ENCODE measurements around the gene MCU. TPM values are rescaled to one million over a fixed set of nuclear protein-coding genes. Genes with fewer than 3 reads are reported as not detected.
"Not testable (repeated sequence)": the region's sequence is repeated elsewhere in the genome, so short reads cannot be mapped to it uniquely, and the experiment has no call there.

Gene MCU
- total and polyA plus RNA-seq, 5 donors: 14.2 to 22.1 (median 18.1) TPM

DNA sequence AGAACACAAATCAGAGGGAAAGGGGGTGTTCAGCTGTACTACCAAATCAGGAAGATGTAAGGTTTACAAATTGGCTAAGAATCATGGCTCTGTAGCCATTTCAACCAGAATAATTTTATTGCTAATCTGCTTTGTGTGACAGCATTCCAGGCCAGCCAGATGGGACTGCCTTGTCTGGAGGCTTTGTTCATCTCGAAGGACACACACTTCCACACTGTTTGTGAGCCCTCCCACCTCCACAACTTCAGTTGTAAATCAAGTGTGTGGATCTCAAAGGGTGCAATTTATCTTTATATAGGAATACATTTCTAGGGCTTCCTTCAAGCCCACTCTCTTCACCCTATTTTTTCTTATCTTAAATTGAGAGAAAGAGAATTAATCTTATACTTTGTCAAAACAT, 194.7 kb downstream of the MCU start:
- intact Hi-C loops (cut with DNase I): no loop called here
- no peak overlapping the region for H3K27ac ChIP-seq (ENCODE audit: low read length)
- H3K4me3 ChIP-seq (ENCODE audit: low read length): no peak overlapping the region
- WGBS: 39% methylated on average over 1 of the region's 1 CpG
- ATAC-seq (peak; percentile 22 to 38), DNase-seq (no peak)
- H3K9me3 ChIP-seq (ENCODE audit: control insufficient read depth, low read length): no peaks in the 10 kb centered on the region
- no peaks in the 10 kb centered on the region for H3K27me3 ChIP-seq (ENCODE audit: control insufficient read depth, insufficient read depth)
- H3K4me1 ChIP-seq (ENCODE audit: control insufficient read depth, insufficient read depth, low read length): peaks cover 7% of the 10 kb centered on the region

DNA sequence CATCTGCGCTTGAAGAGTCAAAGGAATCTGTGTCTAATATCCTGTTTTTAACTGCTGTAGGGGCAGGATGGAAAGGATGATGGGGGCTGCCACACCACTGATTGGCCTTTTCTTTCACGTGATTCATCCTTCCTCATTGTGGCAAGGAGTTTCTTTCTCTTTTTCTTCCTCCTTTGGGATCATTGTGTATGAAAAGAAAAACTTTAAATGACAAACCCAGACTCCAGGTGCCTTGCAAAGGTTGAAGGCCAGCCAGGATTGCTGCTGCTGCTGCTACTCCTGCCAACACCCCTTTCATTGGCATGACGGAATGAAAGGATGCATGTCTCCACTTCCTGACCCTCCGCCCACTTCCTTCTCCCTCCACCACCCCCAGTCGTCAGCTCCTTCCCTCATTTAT, 195.1 kb downstream of the MCU start:
- no peak overlapping the region for H3K27ac ChIP-seq (ENCODE audit: low read length)
- DNase-seq (no peak), ATAC-seq (peak in 1 of 2 donors; percentile 75)
- H3K27me3 ChIP-seq (ENCODE audit: control insufficient read depth, insufficient read depth): no peaks in the 10 kb centered on the region
- H3K4me3 ChIP-seq (ENCODE audit: low read length): no peak overlapping the region
- peaks cover 7% of the 10 kb centered on the region for H3K4me1 ChIP-seq (ENCODE audit: control insufficient read depth, insufficient read depth, low read length)
- no peaks in the 10 kb centered on the region for H3K9me3 ChIP-seq (ENCODE audit: control insufficient read depth, low read length)
- intact Hi-C loops (cut with DNase I): no loop called here
- WGBS: 34% methylated on average over 5 of the region's 5 CpGs

DNA sequence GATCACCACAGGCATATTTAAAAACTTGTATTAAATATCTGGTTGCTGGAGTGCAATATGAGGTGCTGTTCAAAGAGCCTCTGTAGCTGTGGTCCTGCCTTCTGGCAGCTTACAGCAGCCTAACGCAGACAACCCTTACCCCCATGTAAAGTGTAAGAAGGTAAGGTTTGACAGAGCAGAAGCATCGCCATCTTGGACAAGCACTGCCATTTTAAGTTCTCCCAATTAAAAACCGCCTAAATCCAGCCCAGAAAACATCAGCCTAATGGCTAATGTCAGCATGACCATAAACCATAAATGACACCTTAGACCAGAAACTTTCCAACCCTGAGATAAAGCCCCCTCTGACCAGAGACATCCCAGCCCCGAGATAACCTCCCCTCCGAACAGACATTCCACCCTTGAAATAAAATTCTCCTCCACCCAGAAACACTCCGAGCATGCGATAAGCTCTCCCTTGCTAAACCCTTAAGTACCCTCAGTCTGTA, 196.3 kb downstream of the MCU start:
- ATAC-seq: no peak
- no peak overlapping the region for H3K4me3 ChIP-seq (ENCODE audit: low read length)
- 67% methylated on average over 7 of the region's 7 CpGs for WGBS
- H3K4me1 ChIP-seq (ENCODE audit: control insufficient read depth, insufficient read depth, low read length): peaks cover 9% of the 10 kb centered on the region
- no peaks in the 10 kb centered on the region for H3K27me3 ChIP-seq (ENCODE audit: control insufficient read depth, insufficient read depth)
- intact Hi-C loops (cut with DNase I): no loop called here
- H3K9me3 ChIP-seq (ENCODE audit: control insufficient read depth, low read length): no peaks in the 10 kb centered on the region
- H3K27ac ChIP-seq (ENCODE audit: low read length): no peak overlapping the region
- no peak for DNase-seq

DNA sequence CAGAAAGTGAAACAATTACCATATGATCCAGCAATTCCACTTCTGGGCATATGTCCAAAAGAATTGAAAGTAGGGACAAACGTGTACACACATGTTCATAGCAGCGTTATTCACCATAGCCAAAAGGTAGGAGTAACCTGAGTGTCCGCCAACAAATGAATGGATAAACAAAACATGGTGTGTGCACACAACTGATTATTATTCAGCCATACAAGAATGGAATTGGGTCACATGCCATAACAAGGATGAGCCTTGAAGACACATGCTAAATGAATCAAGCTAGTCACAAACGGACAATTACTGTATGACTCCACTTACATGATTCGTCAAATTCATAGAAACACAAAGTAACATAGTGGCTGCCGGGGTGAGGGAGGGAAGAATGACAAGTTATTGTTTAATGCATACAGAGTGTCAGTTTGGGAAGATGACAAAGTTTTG, 197.5 kb downstream of the MCU start:
- intact Hi-C loops (cut with DNase I): no loop called here
- WGBS: 46% methylated on average over 6 of the region's 6 CpGs
- Histone ChIP-seq H3K4me1 (ENCODE audit: control insufficient read depth, insufficient read depth, low read length) (peaks cover 12% of the 10 kb centered on the region), H3K27me3 (ENCODE audit: control insufficient read depth, insufficient read depth) (no peaks in the 10 kb centered on the region), H3K9me3 (ENCODE audit: control insufficient read depth, low read length) (no peaks in the 10 kb centered on the region), H3K4me3 (ENCODE audit: low read length) (no peak overlapping the region), H3K27ac (ENCODE audit: low read length) (no peak overlapping the region)
- no peak for ATAC-seq
- DNase-seq: no peak

- intact Hi-C loops (cut with DNase I): no loop called here
- no peaks in the 10 kb centered on the region for H3K27me3 ChIP-seq (ENCODE audit: control insufficient read depth, insufficient read depth)
- peaks cover 12% of the 10 kb centered on the region for H3K4me1 ChIP-seq (ENCODE audit: control insufficient read depth, insufficient read depth, low read length)
- 58% methylated on average over 2 of the region's 2 CpGs for WGBS
- H3K27ac ChIP-seq (ENCODE audit: low read length): no peak overlapping the region
- H3K9me3 ChIP-seq (ENCODE audit: control insufficient read depth, low read length): no peaks in the 10 kb centered on the region
- ATAC-seq: no peak
- no peak overlapping the region for H3K4me3 ChIP-seq (ENCODE audit: low read length)
- DNase-seq: no peak
Measured at GRCh38 chr10:72890086-72890485, 198.1 kb downstream of the MCU start.

DNA sequence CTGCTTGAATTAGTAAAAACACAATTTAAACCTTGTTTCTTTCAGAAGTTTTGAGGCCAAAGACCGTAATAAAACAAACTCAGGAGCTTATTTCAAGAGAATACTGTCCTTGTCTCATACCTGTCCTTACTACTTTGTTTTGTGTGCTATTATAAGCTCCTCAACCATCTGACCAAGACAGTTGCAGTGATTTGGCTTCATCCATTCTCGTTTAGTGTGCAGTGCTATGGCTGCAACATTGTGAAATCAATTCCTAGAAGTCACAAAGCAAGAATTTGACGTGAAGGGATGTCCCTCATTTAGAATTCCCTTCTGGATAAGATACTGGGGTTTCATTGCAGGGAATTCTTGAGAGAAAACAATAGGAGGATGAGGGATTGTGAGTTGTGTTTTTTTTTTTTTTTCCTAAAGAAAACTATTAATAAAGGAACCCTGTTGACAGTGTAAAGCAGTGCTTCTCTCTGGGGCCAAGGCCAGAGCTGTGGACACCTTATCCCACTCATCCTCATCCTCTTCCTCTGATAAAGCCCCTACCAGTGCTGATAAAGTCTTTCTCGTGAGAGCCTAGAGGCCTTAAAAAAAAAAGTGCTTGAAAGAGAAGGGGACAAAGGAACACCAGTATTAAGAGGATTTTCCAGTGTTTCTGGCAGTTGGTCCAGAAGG, 201.3 kb downstream of the MCU start, which contains the start of gene OIT3:
TSS of gene OIT3 (plus strand) at position 604 of the 663 bp plus-strand sequence. CDS start 60 bp downstream, outside the sequence.
- ATAC-seq (peak; percentile 71 to 72), DNase-seq (no peak)
- WGBS: 36% methylated on average over 4 of the region's 4 CpGs
- Histone ChIP-seq H3K9me3 (ENCODE audit: control insufficient read depth, low read length) (no peaks in the 10 kb centered on the region), H3K27me3 (ENCODE audit: control insufficient read depth, insufficient read depth) (no peaks in the 10 kb centered on the region), H3K27ac (ENCODE audit: low read length) (no peak within 1 kb of the TSS), H3K4me3 (ENCODE audit: low read length) (no peak within 1 kb of the TSS), H3K4me1 (ENCODE audit: control insufficient read depth, insufficient read depth, low read length) (peaks cover 9% of the 10 kb centered on the region)
- intact Hi-C loops (cut with DNase I): no loop called here

- Histone ChIP-seq H3K27me3 (ENCODE audit: control insufficient read depth, insufficient read depth) (no peaks in the 10 kb centered on the region), H3K4me3 (ENCODE audit: low read length) (no peak overlapping the region), H3K27ac (ENCODE audit: low read length) (no peak overlapping the region), H3K9me3 (ENCODE audit: control insufficient read depth, low read length) (no peaks in the 10 kb centered on the region), H3K4me1 (ENCODE audit: control insufficient read depth, insufficient read depth, low read length) (peaks cover 5% of the 10 kb centered on the region)
- WGBS: 70% methylated on average over 11 of the region's 11 CpGs
- DNase-seq (no peak), ATAC-seq (no peak)
- intact Hi-C loops (cut with DNase I): no loop called here
Measured at GRCh38 chr10:72895236-72895850, 203.4 kb downstream of the MCU start.

- Histone ChIP-seq H3K4me1 (ENCODE audit: control insufficient read depth, insufficient read depth, low read length) (peaks cover under 1% of the 10 kb centered on the region), H3K4me3 (ENCODE audit: low read length) (no peak overlapping the region), H3K27me3 (ENCODE audit: control insufficient read depth, insufficient read depth) (no peaks in the 10 kb centered on the region), H3K9me3 (ENCODE audit: control insufficient read depth, low read length) (no peaks in the 10 kb centered on the region), H3K27ac (ENCODE audit: low read length) (no peak overlapping the region)
- DNase-seq (no peak), ATAC-seq (no peak)
- intact Hi-C loops (cut with DNase I): no loop called here
- WGBS: 95% methylated on average over 10 of the region's 10 CpGs
Measured at GRCh38 chr10:72898616-72899015, 206.7 kb downstream of the MCU start.

- ATAC-seq (no peak), DNase-seq (no peak)
- 95% methylated on average over 1 of the region's 1 CpG for WGBS
- H3K27ac ChIP-seq (ENCODE audit: low read length): no peak overlapping the region
- intact Hi-C loops (cut with DNase I): no loop called here
- no peaks in the 10 kb centered on the region for H3K4me1 ChIP-seq (ENCODE audit: control insufficient read depth, insufficient read depth, low read length)
- no peak overlapping the region for H3K4me3 ChIP-seq (ENCODE audit: low read length)
- H3K27me3 ChIP-seq (ENCODE audit: control insufficient read depth, insufficient read depth): no peaks in the 10 kb centered on the region
- H3K9me3 ChIP-seq (ENCODE audit: control insufficient read depth, low read length): no peaks in the 10 kb centered on the region
Measured at GRCh38 chr10:72899545-72899944, 207.6 kb downstream of the MCU start.

- H3K4me3 ChIP-seq (ENCODE audit: low read length); H3K9me3 ChIP-seq (ENCODE audit: control insufficient read depth, low read length); DNase-seq; ATAC-seq; H3K27ac ChIP-seq (ENCODE audit: low read length); intact Hi-C loops (cut with DNase I); H3K27me3 ChIP-seq (ENCODE audit: control insufficient read depth, insufficient read depth); H3K4me1 ChIP-seq (ENCODE audit: control insufficient read depth, insufficient read depth, low read length): not testable (repeated sequence)
- WGBS: 86% methylated on average over 15 of the region's 15 CpGs
Measured at GRCh38 chr10:72903941-72904446, 212.1 kb downstream of the MCU start.

- WGBS: 78% methylated on average over 3 of the region's 3 CpGs
- DNase-seq (no peak), ATAC-seq (no peak)
- H3K9me3 ChIP-seq (ENCODE audit: control insufficient read depth, low read length): no peaks in the 10 kb centered on the region
- peaks cover 2% of the 10 kb centered on the region for H3K4me1 ChIP-seq (ENCODE audit: control insufficient read depth, insufficient read depth, low read length)
- no peak overlapping the region for H3K4me3 ChIP-seq (ENCODE audit: low read length)
- H3K27me3 ChIP-seq (ENCODE audit: control insufficient read depth, insufficient read depth): no peaks in the 10 kb centered on the region
- H3K27ac ChIP-seq (ENCODE audit: low read length): no peak overlapping the region
- intact Hi-C loops (cut with DNase I): no loop called here
Measured at GRCh38 chr10:72904806-72905205, 212.9 kb downstream of the MCU start.

Data from right cardiac atrium (tissue), 5 donors.